Cardiac fibroblast (primary cell): ENCODE data around the gene CCDC34.

Source experiments
- DNase-seq, 2 donors: peaks; one replicate each; pipeline versions ENCODE4 v3.0.0 to v3.0.0-alpha.2; 2010; ENCODE audit warnings: low read depth in 2 of 2
- H3K4me3 ChIP-seq, 2 donors: replicated peaks in 1 of 2; 1 replicate in 1 of 2; 2 replicates in 1 of 2; pipeline ENCODE4 v1.5.1; 2011; ENCODE audit warnings: low read depth in 2 of 2, low read length in 2 of 2, mild to moderate bottlenecking in 2 of 2, moderate library complexity in 1 of 2
- CTCF ChIP-seq: IDR thresholded peaks from one replicate; pipeline ENCODE4 v1.5.1; 2011; ENCODE audit warnings: low read depth, mild to moderate bottlenecking, low read length, inconsistent platforms

Gene CCDC34

GRCh38 chr11:27370374-27370773 lies 7.4 kb upstream of the CCDC34 start:
- no peak for TF ChIP-seq CTCF
- DNase-seq, result no peak
- no peak overlapping the region for H3K4me3 ChIP-seq

GRCh38 chr11:27367881-27368280 lies 4.9 kb upstream of the CCDC34 start:
- DNase-seq, result no peak
- H3K4me3 ChIP-seq, result no peak overlapping the region
- TF ChIP-seq CTCF, result no peak

DNA sequence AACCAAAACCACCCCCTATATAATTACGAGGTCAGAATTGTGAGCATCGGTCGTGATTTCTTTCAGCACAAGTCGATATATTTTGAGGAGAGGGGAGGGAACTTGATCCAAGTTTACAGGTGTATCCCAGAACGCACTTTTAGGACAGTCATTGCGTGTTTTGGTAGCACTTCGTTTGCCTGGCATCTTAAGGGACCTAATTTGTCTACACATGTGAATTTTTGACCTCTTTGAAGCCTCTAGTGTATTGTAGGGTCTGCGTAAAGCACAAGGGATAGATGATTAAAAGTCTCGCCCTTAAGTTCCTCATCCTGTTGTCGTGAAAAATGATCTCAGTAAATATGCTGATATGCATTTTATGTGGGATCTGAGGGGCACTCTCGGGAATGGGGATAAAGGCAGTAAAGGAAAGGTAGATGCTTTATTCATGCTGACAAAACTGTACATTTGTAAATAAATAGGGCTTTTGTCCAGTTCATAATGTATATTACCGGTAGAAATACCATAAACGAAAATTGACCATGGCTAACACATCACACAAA lies 632 bp upstream of the CCDC34 start:
- DNase-seq, result no peak
- H3K4me3 ChIP-seq, result peak overlapping the region; percentile 80 to 82
- no peak for TF ChIP-seq CTCF

- TF ChIP-seq CTCF, result no peak
- no peak for DNase-seq
- peak overlapping the region in 1 of 2 donors; percentile 82 for H3K4me3 ChIP-seq
Measured at GRCh38 chr11:27361649-27362431, 1.2 kb downstream of the CCDC34 start.

DNA sequence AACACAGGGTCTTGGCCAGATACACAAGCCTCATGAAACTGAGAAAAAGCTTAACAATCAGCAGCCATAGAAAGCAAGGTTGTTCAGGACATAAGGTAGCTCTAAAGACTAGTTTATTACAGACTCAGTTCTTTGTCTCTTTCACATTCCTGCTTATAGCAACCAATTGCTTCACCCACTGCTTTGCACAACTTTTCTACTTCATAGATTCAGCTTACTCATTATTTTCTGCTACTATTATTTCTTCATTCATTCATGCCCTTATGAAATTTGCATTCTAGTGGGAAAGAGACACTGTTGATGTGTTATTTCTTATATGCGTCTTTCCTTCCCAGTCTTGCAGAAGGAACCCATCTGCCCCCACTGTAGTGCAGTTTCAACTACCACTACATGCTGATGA lies 4.7 kb downstream of the CCDC34 start:
- DNase-seq, result peak; percentile 33 to 56
- no peak for TF ChIP-seq CTCF
- no peak overlapping the region for H3K4me3 ChIP-seq

DNA sequence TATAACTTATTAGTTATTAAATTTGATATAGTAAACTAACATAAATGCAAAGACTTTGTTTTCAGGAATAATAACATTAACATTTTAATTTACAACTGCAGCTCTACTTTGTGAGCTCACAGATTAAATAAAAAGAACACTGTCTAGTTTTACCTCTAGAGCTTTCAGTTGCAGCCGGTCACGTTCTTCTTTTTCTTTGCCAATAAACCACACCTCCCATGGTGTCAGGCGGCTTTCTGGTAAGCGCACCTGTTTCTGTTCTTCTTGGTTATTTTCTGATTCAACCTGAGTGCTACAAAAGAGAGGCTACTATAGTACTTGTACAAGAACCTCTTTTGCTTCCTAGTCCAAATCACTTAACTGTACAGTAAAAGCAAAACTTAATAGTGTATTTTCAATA lies 5.8 kb downstream of the CCDC34 start:
- no peak for DNase-seq
- no peak overlapping the region for H3K4me3 ChIP-seq

More for the DNA sequence above, 5.8 kb downstream of the CCDC34 start:
- no peak for TF ChIP-seq CTCF
